Osteoblast (primary cell): ENCODE results near the gene HTD2. TPM values are rescaled to one million over a fixed set of nuclear protein-coding genes. Genes with fewer than 3 reads are reported as not detected.

ENCODE experiments used
- DNase-seq: peaks from one replicate; pipeline ENCODE4 v3.0.0; 2011; ENCODE audit warnings: low spot score, mixed read lengths; ENCODE audit not compliant: insufficient read length; ENCODE audit errors: missing footprints
- H2AFZ ChIP-seq: 2 replicates; pipeline ENCODE4 v1.6.0; 2011; ENCODE audit warnings: mild to moderate bottlenecking, low read length
- H3K27ac ChIP-seq: 2 replicates; pipeline ENCODE4 v1.5.1; 2011; ENCODE audit warnings: mild to moderate bottlenecking, low read depth, low read length, moderate library complexity
- H3K27me3 ChIP-seq: 2 replicates; pipeline ENCODE4 v1.6.0; 2012; ENCODE audit warnings: mild to moderate bottlenecking, control low read depth, inconsistent platforms, low read length, moderate library complexity; ENCODE audit not compliant: insufficient read depth
- H3K36me3 ChIP-seq: 2 replicates; pipeline ENCODE4 v1.5.1; 2011; ENCODE audit warnings: mild to moderate bottlenecking, low read length, control low read depth, moderate library complexity; ENCODE audit not compliant: insufficient read depth
- H3K4me1 ChIP-seq: 2 replicates; pipeline ENCODE4 v1.5.1; 2011; ENCODE audit warnings: mild to moderate bottlenecking, low read length, control low read depth, moderate library complexity; ENCODE audit not compliant: insufficient read depth
- H3K4me2 ChIP-seq: 2 replicates; pipeline ENCODE4 v1.6.0; 2011; ENCODE audit warnings: mild to moderate bottlenecking, low read length; ENCODE audit not compliant: insufficient read depth
- H3K4me3 ChIP-seq: fragments of 200-600 bp; sonication (generic); 3 replicates; pipeline ENCODE4 v1.5.1; 2012; ENCODE audit warnings: mild to moderate bottlenecking, low read length, inconsistent platforms; ENCODE audit not compliant: insufficient read depth
- H3K79me2 ChIP-seq: 2 replicates; pipeline ENCODE4 v1.6.0; 2012; ENCODE audit warnings: mild to moderate bottlenecking, low read length, control low read depth, inconsistent platforms; ENCODE audit not compliant: insufficient read depth
- H3K9me3 ChIP-seq: 2 replicates; pipeline ENCODE4 v1.5.1; 2011; ENCODE audit warnings: low read depth, low read length, control low read depth
- H4K20me1 ChIP-seq: 2 replicates; pipeline ENCODE4 v1.6.0; 2012; ENCODE audit warnings: mild to moderate bottlenecking, low read length, control low read depth; ENCODE audit not compliant: insufficient read depth
- CTCF ChIP-seq: IDR thresholded peaks from 2 replicates; pipeline ENCODE4 v1.5.1; 2011; ENCODE audit warnings: mild to moderate bottlenecking, low read depth, low read length, moderate library complexity; ENCODE audit errors: extremely low read depth
- total RNA-seq: library from RNA; depleted of rRNA; stranded (reverse); fragments of >200 nt; gene quantifications from 2 replicates; pipeline ENCODE4 v1.2.3, GENCODE V29; 2012

HTD2 gene
- total RNA-seq, 1 donor, result 6.2 TPM

- TF ChIP-seq CTCF, result no peak
- Histone ChIP-seq H3K79me2 (peaks cover 36% of the 10 kb centered on the region), H4K20me1 (no peaks in the 10 kb centered on the region), H3K9me3 (no peaks in the 10 kb centered on the region), H3K27ac (peak overlapping the region; percentile 96), H2AFZ (peak overlapping the region; percentile 42), H3K36me3 (no peaks in the 10 kb centered on the region), H3K27me3 (no peaks in the 10 kb centered on the region), H3K4me2 (peak overlapping the region; percentile 94), H3K4me1 (peaks cover 34% of the 10 kb centered on the region), H3K4me3 (peak overlapping the region; percentile 87)
- DNase-seq, result peak; percentile 88
Measured at GRCh38 chr3:58333206-58334012, 27.1 kb downstream of the HTD2 start.

- no peak for TF ChIP-seq CTCF
- Histone ChIP-seq H4K20me1 (no peaks in the 10 kb centered on the region), H3K27me3 (no peaks in the 10 kb centered on the region), H3K4me2 (peak overlapping the region; percentile 94), H3K4me1 (peaks cover 34% of the 10 kb centered on the region), H3K9me3 (no peaks in the 10 kb centered on the region), H3K36me3 (no peaks in the 10 kb centered on the region), H3K27ac (peak overlapping the region; percentile 96), H3K4me3 (peak overlapping the region; percentile 87), H3K79me2 (peaks cover 41% of the 10 kb centered on the region), H2AFZ (no peak overlapping the region)
- peak; percentile 41 for DNase-seq
Measured at GRCh38 chr3:58334013-58334321, 27.6 kb downstream of the HTD2 start.

- Histone ChIP-seq H3K4me3 (peak overlapping the region; percentile 87), H2AFZ (no peak overlapping the region), H3K36me3 (no peaks in the 10 kb centered on the region), H3K4me1 (peaks cover 34% of the 10 kb centered on the region), H3K79me2 (peaks cover 46% of the 10 kb centered on the region), H4K20me1 (no peaks in the 10 kb centered on the region), H3K27ac (peak overlapping the region; percentile 96), H3K9me3 (no peaks in the 10 kb centered on the region), H3K4me2 (peak overlapping the region; percentile 94), H3K27me3 (no peaks in the 10 kb centered on the region)
- no peak for TF ChIP-seq CTCF
- DNase-seq, result no peak
Measured at GRCh38 chr3:58334506-58334884, 28.2 kb downstream of the HTD2 start.

GRCh38 chr3:58335652-58335947, 29.3 kb downstream of the HTD2 start:
- DNase-seq, result peak; percentile 64
- Histone ChIP-seq H3K27ac (peak overlapping the region; percentile 96), H3K36me3 (no peaks in the 10 kb centered on the region), H3K4me1 (peaks cover 30% of the 10 kb centered on the region), H3K27me3 (no peaks in the 10 kb centered on the region), H2AFZ (peak overlapping the region; percentile 16), H3K9me3 (no peaks in the 10 kb centered on the region), H4K20me1 (no peaks in the 10 kb centered on the region), H3K79me2 (peaks cover 52% of the 10 kb centered on the region), H3K4me3 (peak overlapping the region; percentile 51), H3K4me2 (peak overlapping the region; percentile 94)
- no peak for TF ChIP-seq CTCF
